A549 (cell line): ENCODE data around the gene TXNRD1. TPM values are rescaled to one million over a fixed set of nuclear protein-coding genes. Genes with fewer than 3 reads are reported as not detected.

Experiments used
- ATAC-seq, 2 experiments: fragments of 200-7000 bp in 1 of 2; fragments of >200 bp in 1 of 2; cut with Nextera tagmentation in 1 of 2; cut with Tn5 transposase in 1 of 2; 3 replicates each; pipeline versions ENCODE4 v1.8.0 to v1.9.1; 2018 to 2020; ENCODE audit warnings: mild to moderate bottlenecking in 1 of 2, moderate library complexity in 1 of 2
- CTCF ChIA-PET: fragments of 300-600 bp; sonication (Branson Sonifier 250); formaldehyde crosslinking; extraction: SDS; loops from one replicate; lab custom pipeline; 2021; ENCODE audit warnings: antibody characterized with exemption, inconsistent platforms; lab: Yijun Ruan, JAX
- POLR2A ChIA-PET: fragments of 350-600 bp; formaldehyde crosslinking; extraction: SDS; loops from one replicate; lab custom pipeline; 2021; ENCODE audit warnings: antibody characterized with exemption, inconsistent platforms; lab: Yijun Ruan, JAX
- DNase-seq, 2 experiments: peaks; one replicate each; pipeline versions ENCODE4 v3.0.0 to v3.0.0-alpha.2; 2011 to 2016; ENCODE audit warnings: low read depth in 1 of 2, low spot score in 1 of 2
- FAIRE-seq: peaks from 2 replicates; lab custom pipeline; 2011; peaks lifted over from hg19 to GRCh38; lab: Jason Lieb, UNC
- H3K27ac ChIP-seq, 2 experiments: fragments of >200 bp; sonication (Bioruptor Twin); formaldehyde crosslinking; 3 replicates each; pipeline ENCODE4 v1.5.1; 2016 to 2017
- H3K4me1 ChIP-seq: fragments of >200 bp; sonication (Bioruptor Twin); formaldehyde crosslinking; 3 replicates; pipeline ENCODE4 v1.6.1; 2016
- H3K4me2 ChIP-seq: fragments of >200 bp; sonication (Bioruptor Twin); formaldehyde crosslinking; 3 replicates; pipeline ENCODE4 v1.6.1; 2016
- H3K4me3 ChIP-seq: fragments of >200 bp; sonication (Bioruptor Twin); formaldehyde crosslinking; 3 replicates; pipeline ENCODE4 v1.5.1; 2016
- H3K9me3 ChIP-seq: fragments of >200 bp; sonication (Bioruptor Twin); formaldehyde crosslinking; 3 replicates; pipeline ENCODE4 v1.6.1; 2016
- CEBPB ChIP-seq, 2 experiments: fragments of >200 bp in 1 of 2; sonication (Bioruptor Twin) in 1 of 2; formaldehyde crosslinking in 1 of 2; IDR thresholded peaks; 2 replicates each; pipeline ENCODE4 v1.6.1; 2012 to 2016
- CHD4 ChIP-seq: fragments of 200-600 bp; sonication (generic); IDR thresholded peaks from 2 replicates; pipeline ENCODE4 v1.6.1; 2016; ENCODE audit warnings: antibody characterized with exemption, mild to moderate bottlenecking, borderline replicate concordance
- CTCF ChIP-seq: fragments of >200 bp; sonication (Bioruptor Twin); formaldehyde crosslinking; IDR thresholded peaks from 3 replicates; pipeline ENCODE4 v1.5.1; 2016
- ESRRA ChIP-seq: fragments of 150-350 bp; IDR thresholded peaks from 2 replicates; pipeline ENCODE4 v1.6.1; 2014; ENCODE audit warnings: mild to moderate bottlenecking, low read length, borderline replicate concordance
- KDM1A ChIP-seq: fragments of 200-600 bp; sonication (generic); IDR thresholded peaks from 2 replicates; pipeline ENCODE4 v1.6.1; 2016; ENCODE audit warnings: low read depth, mild to moderate bottlenecking
- NPAS2 ChIP-seq: fragments of 250-450 bp; sonication (Bioruptor Pico); IDR thresholded peaks from 2 replicates; pipeline ENCODE4 v1.8.0; 2022; ENCODE audit warnings: mild to moderate bottlenecking, moderate library complexity, borderline replicate concordance
- POLR2A ChIP-seq: IDR thresholded peaks from 2 replicates; pipeline ENCODE4 v1.6.1; 2012; ENCODE audit warnings: mild to moderate bottlenecking, low read length
- POLR2AphosphoS2 ChIP-seq: conservative IDR thresholded peaks from 2 replicates; pipeline ENCODE4 v1.6.1; 2012; ENCODE audit warnings: low read length, improper control_type of control experiment, inconsistent platforms
- RARB ChIP-seq: fragments of 250-450 bp; sonication (Bioruptor Pico); IDR thresholded peaks from 2 replicates; pipeline ENCODE4 v1.8.0; 2021; ENCODE audit warnings: mild to moderate bottlenecking, moderate library complexity
- SREBF2 ChIP-seq: fragments of 450-650 bp; IDR thresholded peaks from 2 replicates; pipeline ENCODE4 v1.6.1; 2014; ENCODE audit warnings: mild to moderate bottlenecking, moderate library complexity
- TFCP2L1 ChIP-seq: fragments of 250-450 bp; sonication (Bioruptor Pico); IDR thresholded peaks from 2 replicates; pipeline ENCODE4 v1.5.0; 2021; ENCODE audit warnings: mild to moderate bottlenecking
- ZSCAN20 ChIP-seq: fragments of 250-450 bp; sonication (Bioruptor Pico); IDR thresholded peaks from 2 replicates; pipeline ENCODE4 v1.8.0; 2022; ENCODE audit warnings: mild to moderate bottlenecking, moderate library complexity
- WGBS: methylation state at CpG from one replicate; pipeline ENCODE4 v1.1.6; 2017; ENCODE audit errors: missing lambda C conversion rate; 5-methylcytosine and 5-hydroxymethylcytosine counted together
- polyA plus RNA-seq, 4 experiments: library from polyadenylated mRNA; depleted of rRNA in 3 of 4; stranded (reverse); fragments of >200 nt; fragmentation: RNase III in 1 of 4; extraction: RNeasy Plus Mini Kit Qiagen cat#74134 plus additional on column Dnase treatment in 1 of 4; gene quantifications; 2 replicates in 3 of 4; 3 replicates in 1 of 4; pipeline ENCODE4 v1.2.3, GENCODE V29; 2011 to 2017
- TF ChIP-seq, protein P1 (sequence below): fragments of >200 bp; sonication (Bioruptor Twin); formaldehyde crosslinking; IDR thresholded peaks from 2 replicates; pipeline ENCODE4 v1.6.1; 2016
- TF ChIP-seq, protein P2 (sequence below): fragments of >200 bp; sonication (Bioruptor Twin); formaldehyde crosslinking; IDR thresholded peaks from 3 replicates; pipeline ENCODE4 v1.6.1; 2016
- TF ChIP-seq, protein P3 (sequence below): fragments of 250-450 bp; sonication (Bioruptor Pico); IDR thresholded peaks from 2 replicates; pipeline ENCODE4 v1.5.0; 2021; ENCODE audit warnings: mild to moderate bottlenecking, moderate library complexity, borderline replicate concordance

Gene TXNRD1
- polyA plus RNA-seq, 2 of the 4 experiments (the other 2 are of a cell fraction): 899 to 1,230 TPM

GRCh38 chr12:104166465-104166864, 49.1 kb upstream of the TXNRD1 start:
- Histone ChIP-seq H3K9me3 (no peaks in the 10 kb centered on the region), H3K4me2 (no peak overlapping the region), H3K4me3 (no peak overlapping the region), H3K27ac (no peak overlapping the region), H3K4me1 (no peaks in the 10 kb centered on the region)
- ChIA-PET POLR2A (interaction anchor here (1.1 kb wide), 1 partner anchor 201 kb away, joined by 3 read pairs; the partner anchor contains the start of gene TDG), CTCF (interaction anchor here (1.9 kb wide), 1 partner anchor 16 kb away, joined by 5 read pairs; no protein-coding TSS in a partner anchor)
- FAIRE-seq (no peak), ATAC-seq (peak; percentile 67 to 84), DNase-seq (no peak)
- WGBS: 68% methylated on average over 6 of the region's 6 CpGs
- TF ChIP-seq TFCP2L1 (CRISPR knock-in tag) (no peak), CEBPB (IDR thresholded peaks at IDR 0.05) (no peak), NPAS2 (CRISPR knock-in tag) (no peak), POLR2AphosphoS2 (no peak), ESRRA (no peak), CTCF (no peak)

GRCh38 chr12:104167519-104168458, 47.8 kb upstream of the TXNRD1 start:
- no peak for FAIRE-seq
- Histone ChIP-seq H3K27ac (no peak overlapping the region), H3K4me2 (no peak overlapping the region), H3K9me3 (no peaks in the 10 kb centered on the region), H3K4me1 (no peaks in the 10 kb centered on the region), H3K4me3 (no peak overlapping the region)
- ATAC-seq: no peak
- no peak for DNase-seq
- 67% methylated on average over 5 of the region's 5 CpGs for WGBS
- ChIA-PET CTCF (interaction anchor here (1.3 to 1.8 kb wide), 2 partner anchors 10 to 20 kb away, joined by 4 to 5 read pairs; no protein-coding TSS in a partner anchor), POLR2A (no interaction called here)
- TF ChIP-seq, protein P1, sequence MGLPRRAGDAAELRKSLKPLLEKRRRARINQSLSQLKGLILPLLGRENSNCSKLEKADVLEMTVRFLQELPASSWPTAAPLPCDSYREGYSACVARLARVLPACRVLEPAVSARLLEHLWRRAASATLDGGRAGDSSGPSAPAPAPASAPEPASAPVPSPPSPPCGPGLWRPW: no peak
- TF ChIP-seq ZSCAN20 (CRISPR knock-in tag) (no peak), RARB (CRISPR knock-in tag) (no peak), KDM1A (no peak), TFCP2L1 (CRISPR knock-in tag) (no peak), CEBPB (IDR thresholded peaks at IDR 0.05) (no peak), SREBF2 (no peak), CHD4 (no peak), POLR2A (no peak)
- TF ChIP-seq, protein P2, sequence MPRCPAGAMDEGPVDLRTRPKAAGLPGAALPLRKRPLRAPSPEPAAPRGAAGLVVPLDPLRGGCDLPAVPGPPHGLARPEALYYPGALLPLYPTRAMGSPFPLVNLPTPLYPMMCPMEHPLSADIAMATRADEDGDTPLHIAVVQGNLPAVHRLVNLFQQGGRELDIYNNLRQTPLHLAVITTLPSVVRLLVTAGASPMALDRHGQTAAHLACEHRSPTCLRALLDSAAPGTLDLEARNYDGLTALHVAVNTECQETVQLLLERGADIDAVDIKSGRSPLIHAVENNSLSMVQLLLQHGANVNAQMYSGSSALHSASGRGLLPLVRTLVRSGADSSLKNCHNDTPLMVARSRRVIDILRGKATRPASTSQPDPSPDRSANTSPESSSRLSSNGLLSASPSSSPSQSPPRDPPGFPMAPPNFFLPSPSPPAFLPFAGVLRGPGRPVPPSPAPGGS: no peak
- TF ChIP-seq, protein P3, sequence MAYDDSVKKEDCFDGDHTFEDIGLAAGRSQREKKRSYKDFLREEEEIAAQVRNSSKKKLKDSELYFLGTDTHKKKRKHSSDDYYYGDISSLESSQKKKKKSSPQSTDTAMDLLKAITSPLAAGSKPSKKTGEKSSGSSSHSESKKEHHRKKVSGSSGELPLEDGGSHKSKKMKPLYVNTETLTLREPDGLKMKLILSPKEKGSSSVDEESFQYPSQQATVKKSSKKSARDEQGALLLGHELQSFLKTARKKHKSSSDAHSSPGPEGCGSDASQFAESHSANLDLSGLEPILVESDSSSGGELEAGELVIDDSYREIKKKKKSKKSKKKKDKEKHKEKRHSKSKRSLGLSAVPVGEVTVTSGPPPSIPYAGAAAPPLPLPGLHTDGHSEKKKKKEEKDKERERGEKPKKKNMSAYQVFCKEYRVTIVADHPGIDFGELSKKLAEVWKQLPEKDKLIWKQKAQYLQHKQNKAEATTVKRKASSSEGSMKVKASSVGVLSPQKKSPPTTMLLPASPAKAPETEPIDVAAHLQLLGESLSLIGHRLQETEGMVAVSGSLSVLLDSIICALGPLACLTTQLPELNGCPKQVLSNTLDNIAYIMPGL: no peak

DNA sequence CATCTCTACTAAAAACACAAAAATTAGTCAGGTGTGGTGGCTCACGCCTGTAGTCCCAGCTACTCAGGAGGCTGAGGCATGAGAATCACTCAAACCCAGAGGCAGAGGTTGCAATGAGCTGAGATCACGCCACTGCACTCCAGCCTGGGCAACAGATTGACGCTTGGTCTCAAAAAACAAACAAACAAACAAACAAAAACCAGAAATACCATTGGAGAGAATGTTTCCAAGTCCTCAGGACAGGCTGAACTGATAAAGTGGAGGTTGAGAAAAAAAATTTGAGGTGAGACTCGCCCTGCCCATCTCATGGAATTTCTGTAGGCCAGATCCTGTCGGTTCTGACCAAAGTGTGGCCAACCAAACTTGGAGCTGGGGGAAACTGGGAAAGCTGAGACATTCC, 47.0 kb upstream of the TXNRD1 start:
- ChIA-PET POLR2A (no interaction called here), CTCF (interaction anchor here (1.8 kb wide), 1 partner anchor 9 kb away, joined by 5 read pairs; no protein-coding TSS in a partner anchor)
- 72% methylated on average over 5 of the region's 5 CpGs for WGBS
- Histone ChIP-seq H3K9me3 (no peaks in the 10 kb centered on the region), H3K27ac (no peak overlapping the region), H3K4me1 (peaks cover 2% of the 10 kb centered on the region)
- DNase-seq: no peak
- TF ChIP-seq CTCF (no peak), NPAS2 (CRISPR knock-in tag) (no peak), POLR2A (no peak)
- TF ChIP-seq, all 56 proteins: peak for 0
- FAIRE-seq (no peak), ATAC-seq (no peak)
- H3K4me3 ChIP-seq: no peak overlapping the region
- H3K4me2 ChIP-seq: no peak overlapping the region
